GM19025 (cell line): ENCODE results near the gene CEP295NL.

Experiments
- ATAC-seq: cut with Tn5 transposase; IDR thresholded peaks from one replicate; pipeline ENCODE4 v1.9.1; 2021; ENCODE audit warnings: mild to moderate bottlenecking, low read depth, moderate library complexity; ENCODE audit not compliant: unreplicated experiment

The CEP295NL gene

DNA sequence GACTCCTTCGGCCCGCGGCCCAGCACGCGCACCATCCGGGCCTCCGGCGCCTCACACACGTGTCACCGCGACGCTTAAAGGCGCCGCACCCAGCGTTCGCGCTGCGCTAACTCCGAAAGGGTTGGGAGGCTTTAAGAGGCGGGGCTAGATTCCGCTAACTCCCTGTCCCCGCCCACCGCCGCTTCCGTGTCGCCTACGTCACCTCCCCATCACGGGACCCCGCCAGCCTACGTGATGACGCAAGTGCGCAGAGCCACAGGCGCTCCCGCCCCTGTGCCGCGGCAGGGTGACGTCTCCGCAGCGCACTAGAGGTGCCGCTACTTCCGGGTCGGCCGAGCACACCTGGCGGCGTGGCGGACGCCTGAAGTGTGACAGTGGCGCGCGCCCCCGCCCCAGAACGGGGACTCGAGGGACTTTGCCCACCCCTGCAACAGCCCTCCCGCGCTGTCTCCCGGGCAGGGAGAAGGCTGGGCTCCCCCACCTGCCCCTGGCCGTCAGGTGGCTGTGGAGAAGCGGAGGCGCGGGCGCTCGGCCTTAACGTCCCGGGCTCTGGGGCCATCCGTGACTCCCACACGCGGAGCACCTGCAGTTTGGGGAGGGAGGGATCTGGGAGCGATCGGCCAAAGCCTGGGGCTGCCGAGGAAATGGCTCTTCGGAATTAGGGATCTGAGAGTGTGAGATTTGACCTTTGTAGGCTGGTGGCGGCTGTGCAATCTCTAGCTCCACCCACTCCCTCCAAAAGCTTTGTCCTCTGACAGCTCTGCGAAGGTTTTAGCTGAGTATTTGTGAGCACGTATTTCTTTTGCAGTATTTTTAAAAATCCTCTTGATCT, 62.0 kb downstream of the CEP295NL start, which contains the start of gene USP36:
USP36 (minus strand) TSS at position 35 of the 832 bp plus-strand sequence. CDS start 4,451 bp downstream, outside the sequence.
- ATAC-seq: peak; percentile 87
